Camera-type eye (tissue), 1 donor: Measurements from ENCODE around the gene GRP. TPM values are rescaled to one million over a fixed set of nuclear protein-coding genes. Genes with fewer than 3 reads are reported as not detected.

Experiments used
- total RNA-seq: library from RNA; depleted of rRNA; stranded (reverse); fragments of >200 nt; gene quantifications from one replicate; pipeline ENCODE4 v1.2.3, GENCODE V29; 2014

Gene GRP
- 2.4 TPM for total RNA-seq

DNA sequence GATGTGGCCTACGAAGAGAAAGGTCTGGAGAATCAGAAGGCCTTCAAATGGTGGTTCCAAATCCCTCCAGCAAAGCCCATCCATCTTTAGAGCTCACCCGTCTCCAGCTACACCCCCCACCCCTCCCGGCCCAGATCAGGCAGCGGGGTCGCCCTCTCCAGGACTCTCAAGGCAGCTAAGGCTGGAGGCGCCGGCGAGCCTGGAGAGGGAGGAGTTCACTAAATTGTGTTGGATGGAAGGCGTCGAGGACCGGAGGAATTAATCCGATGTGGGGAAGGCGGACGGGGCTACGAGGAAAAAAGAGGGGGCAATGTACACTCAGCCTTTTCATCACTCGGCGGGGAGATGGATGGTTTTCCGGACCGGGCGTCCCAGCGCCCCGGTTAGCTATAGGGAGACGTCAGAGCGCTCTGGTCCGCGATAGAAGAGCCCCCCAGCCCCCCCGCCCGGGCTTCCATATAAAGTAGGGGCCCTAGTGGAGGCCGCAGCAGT, at the start of gene GRP:
TSS of gene GRP (plus strand) at position 487 of the 492 bp plus-strand sequence. CDS start 108 bp downstream, outside the sequence.

DNA sequence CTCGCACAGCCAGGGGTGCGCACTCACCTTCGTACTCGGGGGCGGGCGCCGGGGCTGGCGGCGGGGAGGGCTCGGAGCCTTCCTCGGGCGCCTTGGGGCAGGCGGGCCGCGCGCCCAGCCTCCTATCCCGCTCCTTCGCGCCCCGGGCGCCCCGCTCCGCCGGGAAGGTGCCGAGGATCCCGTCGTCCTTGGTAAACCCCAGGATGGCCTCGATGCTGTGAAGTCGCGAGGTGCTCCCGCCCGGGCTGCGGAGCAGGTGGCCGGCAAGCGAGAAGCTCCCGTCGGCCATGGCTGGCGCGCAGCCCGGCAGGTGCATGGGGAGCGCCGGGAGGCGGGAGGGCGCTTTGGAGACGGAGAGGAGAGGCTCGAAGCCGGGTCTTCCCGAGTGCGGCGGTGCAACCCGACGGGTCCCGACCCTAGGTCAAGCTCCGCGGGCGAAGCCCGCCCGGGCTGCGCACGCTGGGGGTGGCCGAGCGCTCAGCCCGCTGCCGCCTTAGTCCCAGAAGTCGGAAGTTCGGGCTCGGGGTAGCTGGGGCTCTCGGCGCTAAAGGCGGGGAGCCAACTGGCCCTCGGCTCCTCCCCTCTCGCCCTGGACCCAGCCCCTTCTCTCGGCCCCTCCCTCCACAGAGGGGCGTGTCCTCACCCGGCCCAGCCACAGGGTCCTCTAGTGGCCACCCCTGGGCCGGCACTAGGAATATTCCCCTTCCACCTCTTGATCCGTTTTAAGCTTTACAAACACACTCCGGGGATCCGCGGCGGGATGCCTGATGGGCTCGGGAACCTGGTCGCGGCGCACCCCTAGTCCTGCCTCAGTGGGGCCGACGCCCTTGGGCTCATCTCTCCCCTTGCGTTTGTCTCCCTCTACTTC, 53.2 kb downstream of the GRP start, which contains the start of gene RAX:
TSS of gene RAX (minus strand) at position 564 of the 868 bp plus-strand sequence. CDS start at position 316, 248 bp downstream.

Other genes with a start within 250 kb of the GRP start
- gene SEC11C, start 80.3 kb upstream of the GRP start, total RNA-seq: 39.1 TPM
- 111 TPM for gene RAX, start 53.3 kb downstream of the GRP start, total RNA-seq
- gene CPLX4, start 98.5 kb downstream of the GRP start, total RNA-seq: 46.1 TPM
- gene LMAN1, start 139.1 kb downstream of the GRP start, total RNA-seq: 173 TPM